NT2/D1 (cell line): Measurements from ENCODE around the gene N4BP2.

ENCODE experiments used
- SUZ12 ChIP-seq: IDR thresholded peaks from 2 replicates; pipeline ENCODE4 v1.6.1; 2011; ENCODE audit not compliant: insufficient read length, insufficient read depth; ENCODE audit errors: extremely low read depth
- YY1 ChIP-seq: IDR thresholded peaks from 2 replicates; pipeline ENCODE4 v1.6.1; 2011; ENCODE audit not compliant: insufficient read length, insufficient read depth
- ZNF274 ChIP-seq: IDR thresholded peaks from 2 replicates; pipeline ENCODE4 v1.6.1; 2011; ENCODE audit warnings: mild to moderate bottlenecking, low read depth, low read length

DNA sequence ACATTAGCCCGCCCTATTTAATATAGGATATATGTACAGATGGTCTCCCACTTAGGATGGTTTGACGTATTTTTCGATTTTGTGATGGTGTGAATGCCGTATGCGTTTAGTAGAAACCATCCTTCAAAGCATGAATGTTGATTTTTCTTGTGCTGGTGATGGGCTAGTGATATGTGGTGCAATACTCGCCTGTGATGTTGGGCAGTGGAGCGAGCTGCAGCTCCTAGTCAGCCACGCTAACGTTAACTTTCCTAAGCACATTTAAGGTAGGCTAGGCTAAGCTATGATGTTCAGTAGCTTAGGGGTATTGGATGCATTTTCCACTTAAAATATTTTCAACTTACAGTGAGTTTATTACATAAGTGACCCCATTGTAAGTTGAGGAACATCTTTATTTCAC is 103.6 kb downstream of the N4BP2 start:
- TF ChIP-seq SUZ12 (no peak), ZNF274 (no peak), YY1 (no peak)
